OCI-LY1 (cell line): ENCODE data around the gene NUBPL.

Experiments used
- EZH2 ChIP-seq: fragments of 200-600 bp; sonication (generic), shearing (Covaris generic); IDR thresholded peaks from 2 replicates; pipeline ENCODE4 v1.8.0; 2017; ENCODE audit warnings: borderline replicate concordance, mixed run types, mild to moderate bottlenecking, antibody characterized with exemption, low read length, moderate library complexity, mixed read lengths
- TF ChIP-seq, protein P1 (sequence below): fragments of 200-600 bp; sonication (generic), shearing (Covaris generic); IDR thresholded peaks from 2 replicates; pipeline ENCODE4 v1.5.1; 2017; ENCODE audit warnings: mild to moderate bottlenecking, antibody characterized with exemption, low read length, moderate library complexity, mixed read lengths

DNA sequence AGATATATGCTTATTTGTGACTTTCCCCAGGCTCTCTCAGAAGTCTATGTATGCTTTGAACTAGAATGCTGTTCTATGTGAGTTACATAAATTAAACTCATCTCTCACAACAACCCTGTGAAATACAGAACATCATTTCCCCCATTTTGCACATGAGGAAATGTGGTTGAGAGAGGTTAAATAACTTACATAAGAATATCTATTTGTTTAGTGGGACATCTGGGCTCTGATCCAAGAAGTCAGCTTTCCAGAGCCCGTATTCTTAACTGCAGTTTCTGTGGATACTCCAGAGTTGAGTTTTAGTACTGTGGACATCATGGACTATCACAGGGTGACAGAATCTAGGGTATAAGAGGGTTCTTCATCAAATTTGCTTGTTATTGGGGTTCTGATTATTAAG lies 273.4 kb downstream of the NUBPL start:
- TF ChIP-seq, protein P1, sequence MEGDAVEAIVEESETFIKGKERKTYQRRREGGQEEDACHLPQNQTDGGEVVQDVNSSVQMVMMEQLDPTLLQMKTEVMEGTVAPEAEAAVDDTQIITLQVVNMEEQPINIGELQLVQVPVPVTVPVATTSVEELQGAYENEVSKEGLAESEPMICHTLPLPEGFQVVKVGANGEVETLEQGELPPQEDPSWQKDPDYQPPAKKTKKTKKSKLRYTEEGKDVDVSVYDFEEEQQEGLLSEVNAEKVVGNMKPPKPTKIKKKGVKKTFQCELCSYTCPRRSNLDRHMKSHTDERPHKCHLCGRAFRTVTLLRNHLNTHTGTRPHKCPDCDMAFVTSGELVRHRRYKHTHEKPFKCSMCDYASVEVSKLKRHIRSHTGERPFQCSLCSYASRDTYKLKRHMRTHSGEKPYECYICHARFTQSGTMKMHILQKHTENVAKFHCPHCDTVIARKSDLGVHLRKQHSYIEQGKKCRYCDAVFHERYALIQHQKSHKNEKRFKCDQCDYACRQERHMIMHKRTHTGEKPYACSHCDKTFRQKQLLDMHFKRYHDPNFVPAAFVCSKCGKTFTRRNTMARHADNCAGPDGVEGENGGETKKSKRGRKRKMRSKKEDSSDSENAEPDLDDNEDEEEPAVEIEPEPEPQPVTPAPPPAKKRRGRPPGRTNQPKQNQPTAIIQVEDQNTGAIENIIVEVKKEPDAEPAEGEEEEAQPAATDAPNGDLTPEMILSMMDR: no peak
- TF ChIP-seq EZH2: no peak
